NCI-H82 (cell line): Measurements from ENCODE around the gene BABAM2.
"Not testable (repeated sequence)": the region's sequence is repeated elsewhere in the genome, so short reads cannot be mapped to it uniquely, and the experiment has no call there.

ENCODE experiments used
- DNase-seq: peaks from one replicate; lab custom pipeline; 2025; lab: John Stamatoyannopoulos, UW

Gene BABAM2

DNA sequence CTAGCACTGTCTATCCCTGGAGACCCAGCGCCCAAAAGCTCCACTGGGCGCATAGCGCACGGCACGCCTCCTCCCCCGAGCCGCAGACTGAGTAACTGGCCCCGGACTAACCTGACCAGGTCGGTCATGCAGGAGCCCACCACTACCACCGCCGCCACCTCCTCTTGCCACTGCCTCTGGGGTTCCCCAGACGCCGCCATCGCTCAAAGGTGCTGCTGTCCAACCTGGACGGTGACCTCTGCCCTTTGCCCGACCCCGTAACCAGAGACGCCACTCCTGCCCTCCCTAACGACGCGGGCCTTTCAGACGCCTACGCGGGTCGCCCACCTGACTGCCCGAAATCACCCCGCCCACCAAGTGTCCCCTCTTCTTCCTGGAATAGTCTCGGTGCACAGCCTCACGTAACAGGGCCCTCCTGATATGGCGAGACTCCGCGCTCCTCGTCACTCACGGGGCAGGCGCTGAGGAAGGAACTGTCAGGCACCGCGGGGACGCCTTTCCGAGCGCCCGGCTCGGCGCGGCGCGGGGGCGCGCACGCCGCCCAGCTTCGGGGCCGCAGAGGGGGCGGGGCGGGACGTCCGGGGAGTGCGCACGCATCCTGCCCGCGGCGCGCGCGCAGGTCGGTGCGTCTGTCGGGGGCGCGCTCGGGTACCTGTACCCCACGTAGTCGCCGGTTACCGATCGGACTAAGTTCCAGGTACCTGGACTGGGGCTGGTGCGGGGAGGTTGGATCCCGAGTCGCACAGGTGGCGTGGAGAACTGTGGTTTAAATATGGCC is at the start of gene BABAM2, which contains the start of gene RBKS:
Gene BABAM2, plus strand, starts transcription at position 584 of the 778 bp plus-strand sequence. CDS start 3,828 bp downstream, outside the sequence.
Gene RBKS, minus strand, starts transcription at position 242 of the 778 bp plus-strand sequence. Its CDS starts 42 bp downstream, at position 200.
- peak; percentile 86 for DNase-seq

DNA sequence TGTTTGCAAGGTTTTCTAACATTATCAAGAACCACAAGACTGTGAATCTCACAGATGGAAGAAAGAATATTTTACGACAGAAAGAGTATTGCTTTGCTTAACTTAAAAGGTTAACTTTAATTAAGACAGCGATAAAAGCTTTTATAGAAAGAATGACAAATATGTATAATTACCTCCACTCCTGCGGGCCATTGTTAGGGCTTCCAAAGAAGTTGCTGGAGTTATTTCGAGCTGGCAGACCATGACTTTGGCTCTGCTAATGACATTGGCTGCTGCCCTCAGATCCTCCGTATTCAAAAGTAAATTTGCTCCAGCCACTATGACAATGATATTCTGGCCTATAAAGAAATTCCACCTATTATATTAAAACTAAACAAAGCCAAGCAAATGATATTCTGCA is 47.6 kb upstream of the BABAM2 start:
- no peak for DNase-seq

DNA sequence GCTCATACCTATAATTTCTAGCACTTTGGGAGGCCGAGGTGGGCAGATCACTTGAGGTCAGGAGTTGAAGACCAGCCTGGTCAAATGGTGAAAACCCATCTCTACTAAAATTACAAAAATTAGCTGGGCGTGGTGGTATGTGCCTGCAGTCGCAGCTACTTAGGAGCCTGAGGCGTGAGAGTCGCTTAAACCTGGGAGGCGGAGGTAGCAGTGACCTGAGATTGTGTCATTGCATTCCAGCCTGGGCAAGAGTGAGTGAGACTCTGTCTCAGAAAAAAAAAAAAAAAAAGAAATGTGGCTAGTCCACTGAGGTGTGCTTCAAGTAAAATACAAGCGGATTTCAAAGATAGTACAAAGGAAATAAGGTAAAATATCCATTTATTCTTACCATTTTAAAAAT is 46.5 kb upstream of the BABAM2 start:
- DNase-seq = no peak

DNA sequence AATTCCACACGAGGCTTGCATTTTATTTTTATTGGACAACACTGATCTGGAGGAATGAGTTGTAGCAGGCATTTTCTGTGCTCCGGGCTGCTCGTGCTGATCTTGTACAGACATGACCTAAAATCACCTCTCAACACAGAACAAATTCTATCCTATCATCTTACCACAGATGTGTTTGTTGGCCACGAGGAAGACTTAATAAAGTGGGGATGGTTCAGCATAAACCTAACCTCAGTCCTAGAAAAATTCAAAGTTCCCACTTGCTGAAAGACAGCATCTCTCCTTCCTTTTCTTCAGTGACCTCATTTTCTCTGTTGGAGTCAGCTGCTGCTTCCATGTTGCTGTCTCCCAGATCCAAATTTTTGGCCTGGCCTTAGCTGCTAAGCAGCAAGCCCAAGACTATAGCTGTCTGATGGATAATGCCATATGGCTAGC is 45.7 kb upstream of the BABAM2 start:
- peak; percentile 20 for DNase-seq

DNA sequence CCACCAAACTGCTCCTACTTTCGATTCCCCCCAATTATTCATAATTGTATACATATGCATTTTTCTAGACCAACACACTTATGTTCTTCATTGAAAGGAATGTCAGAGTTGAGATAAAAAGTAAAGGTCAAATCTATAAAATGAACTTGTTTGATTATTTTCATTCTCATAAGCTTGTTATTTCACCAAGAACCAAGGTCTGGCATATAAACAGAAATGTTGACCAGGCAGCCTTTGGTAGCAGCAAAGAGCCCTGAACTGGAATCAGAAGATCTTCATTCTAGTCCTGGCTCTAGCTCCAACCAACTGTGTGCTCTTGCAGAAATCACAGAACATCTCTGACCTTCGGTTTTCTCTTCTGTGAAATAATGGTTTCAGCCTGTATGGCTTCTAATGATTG is 43.2 kb upstream of the BABAM2 start:
- no peak for DNase-seq

DNA sequence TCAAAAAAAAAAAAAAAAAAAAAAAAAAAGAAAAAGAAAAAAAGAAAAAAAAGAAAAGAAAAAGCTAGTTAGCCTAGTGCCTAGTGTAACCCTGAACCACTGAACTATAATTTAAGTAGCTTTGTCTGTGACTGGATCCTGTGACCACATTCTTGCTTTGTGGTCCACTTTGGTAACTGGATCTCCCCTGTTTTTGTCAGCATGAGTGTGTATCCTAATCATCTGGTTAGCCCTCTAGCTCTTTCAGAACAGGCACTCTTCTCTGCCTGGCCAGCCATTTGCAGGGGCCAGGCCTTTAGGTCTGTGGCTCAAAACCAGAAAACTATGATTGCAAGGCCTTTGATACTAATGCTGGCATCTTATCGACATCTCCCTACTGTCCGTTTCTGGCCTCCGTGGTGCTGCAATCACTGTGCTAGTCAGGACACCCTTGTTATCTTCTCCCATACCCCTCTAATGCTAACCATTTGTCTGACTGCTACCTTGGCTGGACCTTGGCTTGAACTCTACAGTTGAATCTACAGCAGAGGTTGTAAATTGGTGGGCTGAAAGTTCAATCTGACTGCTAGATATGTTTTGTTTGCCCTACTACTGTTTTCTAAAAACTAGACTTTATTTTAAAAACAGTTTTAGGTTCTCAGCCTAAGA is 40.8 kb upstream of the BABAM2 start:
- DNase-seq = no peak

DNA sequence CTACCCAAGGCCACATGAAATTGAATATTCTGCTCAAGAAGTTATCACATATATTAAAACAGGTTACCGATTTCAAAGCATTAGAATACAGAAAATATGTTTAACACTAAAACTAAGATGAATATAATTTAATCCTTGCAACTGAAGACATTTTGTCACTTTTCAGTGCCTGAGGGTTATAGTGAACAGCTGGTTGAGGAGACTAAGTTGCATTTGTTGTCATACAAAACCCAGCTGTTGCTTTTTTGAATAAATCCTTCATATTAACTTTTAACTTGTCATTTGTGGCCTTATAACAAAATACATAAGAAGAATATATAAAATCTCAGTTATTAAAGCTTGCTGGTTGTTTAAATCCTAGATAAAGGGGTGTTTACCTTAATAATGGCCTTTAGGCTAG is 37.8 kb upstream of the BABAM2 start:
- no peak for DNase-seq

DNA sequence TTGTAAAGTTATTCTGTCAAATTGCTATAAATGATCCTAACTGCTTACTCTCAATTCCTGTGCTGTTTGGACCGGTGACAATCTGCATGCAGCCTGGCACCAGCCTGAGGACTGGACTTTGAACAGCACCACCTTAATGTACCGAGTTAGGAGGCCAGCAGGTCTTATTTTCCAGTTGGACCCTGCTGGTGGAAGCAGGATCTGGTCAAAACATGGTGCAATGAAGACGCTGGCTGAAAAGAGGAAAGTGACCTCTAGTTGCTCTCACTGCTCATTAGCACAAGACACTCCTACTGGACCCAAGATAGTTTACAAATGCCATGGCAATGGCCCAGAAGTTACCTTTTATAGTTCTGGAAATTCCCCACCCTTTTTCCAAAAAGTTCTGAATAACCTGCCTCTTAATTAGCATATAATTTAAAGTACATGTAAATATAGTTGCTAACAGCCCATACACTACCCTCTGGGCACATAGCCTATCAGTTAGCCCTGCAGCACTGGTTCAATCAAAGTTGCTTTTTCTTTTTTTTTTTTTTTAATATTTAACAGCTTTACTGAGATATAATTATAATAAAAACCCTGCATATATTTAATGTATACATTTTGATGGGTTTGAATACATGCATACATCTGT is 36.2 kb upstream of the BABAM2 start:
- no peak for DNase-seq

DNA sequence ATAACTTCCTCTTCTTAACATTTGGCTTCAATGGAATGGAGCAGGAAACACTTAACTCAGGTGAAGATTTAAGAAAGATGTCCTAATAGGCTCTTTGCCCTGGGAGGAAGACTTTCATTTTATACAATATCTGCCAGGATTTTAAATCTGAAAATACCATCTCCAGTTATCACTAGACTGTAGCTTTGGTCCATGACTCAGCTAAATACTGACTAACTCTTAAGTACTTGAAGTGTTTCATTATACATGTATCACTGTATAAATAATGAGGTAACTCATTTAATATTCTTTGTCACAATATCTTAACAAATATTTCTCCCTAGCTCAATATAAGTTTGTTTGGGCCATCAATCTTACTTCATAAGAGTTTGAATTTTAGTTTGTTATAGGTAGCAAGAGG is 35.1 kb upstream of the BABAM2 start:
- DNase-seq = no peak

DNA sequence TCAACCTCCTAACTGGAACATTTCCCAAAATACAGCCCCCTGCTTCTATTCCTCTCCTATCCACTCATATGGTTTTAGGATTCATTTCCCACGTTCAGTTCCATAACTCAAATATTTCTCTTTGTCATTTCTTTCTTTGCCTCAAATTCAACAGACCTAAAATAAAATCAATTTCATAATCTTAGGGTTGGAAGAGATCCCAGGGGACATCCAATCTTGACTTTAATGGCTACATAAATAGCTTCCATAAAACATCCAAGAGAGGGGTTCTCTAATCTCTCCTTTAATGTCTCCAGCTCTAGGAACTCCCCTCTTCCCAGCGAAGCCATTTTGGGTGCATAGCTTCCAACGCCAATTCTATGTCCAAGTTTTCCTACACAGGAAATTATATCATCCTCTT is 34.1 kb upstream of the BABAM2 start:
- no peak for DNase-seq

DNA sequence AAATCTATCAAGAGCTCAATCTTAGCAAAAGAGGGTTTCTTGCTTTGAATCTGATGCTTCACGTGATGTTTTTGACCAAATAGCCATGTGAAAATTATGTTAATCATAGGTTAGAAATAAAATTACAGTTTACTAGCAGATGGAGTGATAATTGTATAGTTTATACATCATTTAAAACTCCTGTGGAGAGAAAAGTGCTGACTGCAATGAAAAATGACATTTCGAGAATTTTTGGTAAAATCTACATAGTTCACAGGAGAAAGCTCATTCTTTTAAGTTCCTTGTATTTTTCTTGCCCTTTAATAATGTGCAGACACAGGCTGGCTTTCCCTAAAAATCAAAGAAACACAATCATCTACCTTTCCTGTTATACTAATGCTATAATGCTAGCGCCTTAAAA is 33.6 kb upstream of the BABAM2 start:
- no peak for DNase-seq

DNA sequence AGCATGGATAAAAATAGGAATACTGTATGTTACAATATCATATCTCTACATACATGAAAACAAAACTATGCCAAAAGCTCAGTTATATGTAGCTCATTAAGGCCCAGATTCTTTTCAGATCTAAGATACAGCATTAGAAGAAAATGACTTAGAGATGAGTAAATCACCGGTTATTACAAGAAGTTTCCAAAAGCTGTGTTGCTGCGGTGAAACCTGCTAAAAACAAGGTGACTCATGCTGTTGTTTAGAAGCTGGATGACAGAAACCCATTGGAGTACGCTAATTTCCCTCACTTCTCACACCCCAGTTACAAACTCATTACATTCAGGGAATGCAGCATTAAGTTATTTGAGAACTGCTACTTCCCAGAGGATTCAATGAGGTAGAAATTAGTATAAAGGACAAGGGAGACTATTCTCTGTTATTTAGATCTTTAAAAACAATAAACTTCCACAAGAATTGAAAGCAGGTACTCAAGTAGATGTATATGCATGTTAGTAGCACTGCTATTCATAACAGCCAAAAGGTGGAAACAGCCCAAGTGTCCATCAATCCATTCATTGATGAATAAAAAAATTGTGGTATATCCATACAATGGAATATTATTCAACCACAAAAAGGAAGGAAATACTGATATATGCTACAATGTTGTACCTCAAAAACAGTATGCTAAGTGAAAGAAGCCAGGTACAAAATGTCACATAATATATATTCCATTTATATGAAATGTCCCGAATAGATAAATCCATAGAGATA is 32.9 kb upstream of the BABAM2 start:
- no peak for DNase-seq

DNA sequence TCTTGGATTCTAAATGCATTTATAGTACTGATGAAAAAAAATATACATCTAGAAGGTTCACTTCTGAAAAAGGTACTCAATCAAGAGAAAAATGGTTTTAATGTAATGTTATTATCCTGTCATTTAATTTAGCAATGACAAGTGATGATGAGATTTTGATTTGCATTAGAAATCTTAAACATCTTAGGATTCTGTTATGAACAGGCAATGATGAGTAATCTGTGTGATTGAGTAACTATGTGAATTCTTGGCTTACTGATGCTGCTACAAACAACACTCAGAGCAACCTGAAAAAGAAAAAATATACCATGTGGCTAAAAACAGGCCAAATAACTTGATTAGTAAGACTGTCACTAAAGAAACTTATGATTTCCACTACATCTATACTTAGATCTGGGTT is 30.4 kb upstream of the BABAM2 start:
- no peak for DNase-seq

DNA sequence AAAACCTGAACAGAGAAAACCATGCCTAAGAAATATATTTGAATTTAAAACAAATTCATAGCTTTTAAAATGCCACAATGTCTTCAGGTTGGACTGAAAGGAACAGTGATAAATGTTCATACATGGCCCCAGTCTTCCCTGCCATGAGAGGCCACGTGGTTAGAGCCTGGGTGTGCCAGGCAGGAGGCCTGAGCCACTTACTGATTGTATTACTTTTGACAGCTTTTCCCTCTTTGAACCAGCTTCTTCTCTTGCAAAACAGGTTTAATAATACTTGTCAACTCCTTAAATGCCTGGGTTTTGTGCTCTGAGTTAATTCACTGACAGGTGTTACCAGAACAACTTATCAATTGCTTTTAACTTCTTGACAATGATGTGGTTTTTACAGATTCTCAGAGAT is 27.4 kb upstream of the BABAM2 start:
- no peak for DNase-seq

DNA sequence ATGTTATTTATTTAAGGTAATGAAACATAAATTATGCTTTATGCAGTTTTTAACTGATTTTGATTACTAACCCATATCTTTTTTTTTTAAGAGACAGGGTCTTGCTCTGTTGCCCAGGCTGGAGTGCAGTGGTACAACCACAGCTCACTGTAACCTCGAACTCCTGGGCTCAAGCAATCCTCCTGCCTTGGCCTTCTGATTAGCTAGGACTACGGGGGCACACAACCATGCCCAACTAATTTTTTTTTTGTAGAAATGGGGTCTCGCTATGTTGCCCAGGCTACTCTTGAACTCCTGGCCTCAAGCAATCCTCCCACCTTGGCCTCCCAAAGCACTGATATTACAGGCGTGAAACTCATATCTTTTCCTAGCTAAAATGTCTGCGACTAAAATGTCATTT is 26.6 kb upstream of the BABAM2 start:
- not testable (repeated sequence) for DNase-seq

DNA sequence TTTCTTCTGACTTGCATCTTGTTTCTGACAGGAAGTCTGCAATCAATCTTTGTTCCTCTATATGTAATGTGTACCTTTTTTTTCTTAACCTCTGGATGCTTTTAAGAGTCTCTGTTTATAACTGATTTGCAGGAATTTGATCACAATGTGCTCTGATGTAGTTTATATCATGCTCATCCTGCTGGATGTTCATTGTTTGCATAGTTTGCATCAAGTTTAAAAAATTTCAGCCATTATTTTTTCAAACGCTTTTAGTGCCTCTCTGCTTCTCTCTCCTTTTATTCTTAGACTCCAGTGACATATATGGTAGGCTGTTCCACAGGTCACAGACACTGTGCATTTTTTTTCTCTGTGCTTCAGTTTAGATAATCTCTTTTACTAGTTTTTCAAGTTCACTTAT is 24.3 kb upstream of the BABAM2 start:
- no peak for DNase-seq

DNA sequence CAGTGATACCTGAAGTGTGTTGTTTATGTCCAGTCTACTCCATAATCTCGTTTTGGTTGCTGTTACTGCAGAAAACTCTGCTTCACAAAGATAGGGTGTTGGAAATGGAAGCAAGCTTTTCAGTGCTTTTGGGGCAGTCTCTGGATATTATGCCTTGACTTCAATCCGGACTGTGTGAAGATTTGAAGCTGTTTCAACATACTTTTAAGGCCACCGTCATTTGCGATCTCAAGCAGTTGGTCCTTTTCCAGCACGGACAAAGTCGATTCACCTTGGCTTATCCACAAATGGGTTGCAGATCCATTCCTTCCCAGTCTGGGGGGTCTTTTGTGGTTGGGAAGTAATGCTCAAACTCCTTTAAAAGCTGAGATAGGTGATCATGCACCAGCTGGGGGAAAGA is 20.8 kb upstream of the BABAM2 start:
- DNase-seq = no peak

DNA sequence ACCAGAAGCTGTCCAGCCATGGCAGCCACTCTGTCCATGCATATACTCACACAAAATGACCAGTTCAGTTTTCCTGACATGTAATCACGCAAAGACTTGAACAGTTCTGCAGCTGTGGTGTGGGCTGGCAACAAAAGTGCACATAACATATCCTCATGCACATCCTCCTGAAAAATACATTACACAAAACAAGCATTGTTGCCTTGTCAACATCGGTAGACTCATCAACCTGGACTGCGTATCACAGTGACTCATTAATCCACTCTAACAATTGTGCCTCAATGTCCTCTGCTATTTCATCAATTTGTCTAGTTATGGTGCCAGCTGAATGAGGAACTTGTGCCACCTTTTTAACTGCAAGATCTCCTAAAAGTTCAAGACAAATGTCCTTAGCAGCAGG is 19.8 kb upstream of the BABAM2 start:
- DNase-seq = no peak

DNA sequence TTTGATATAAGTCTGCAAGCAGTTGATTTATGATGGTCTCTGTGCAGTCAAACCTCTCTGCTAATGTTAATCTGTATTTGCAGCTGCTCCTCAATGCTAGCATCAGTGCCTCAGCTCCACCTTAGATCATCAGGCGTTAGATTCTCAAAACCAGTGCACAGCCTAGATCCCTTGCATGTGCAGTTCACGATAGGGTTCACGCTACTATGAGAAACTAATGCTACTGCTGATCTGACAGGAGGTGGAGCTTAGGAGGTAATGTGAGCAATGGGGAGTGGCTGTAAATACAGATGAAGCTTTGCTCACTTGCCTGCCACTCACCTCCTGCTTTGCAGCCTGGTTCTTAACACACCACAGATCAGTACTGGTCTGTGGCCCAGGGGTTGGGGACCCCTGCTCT is 18.7 kb upstream of the BABAM2 start:
- peak; percentile 67 for DNase-seq

DNA sequence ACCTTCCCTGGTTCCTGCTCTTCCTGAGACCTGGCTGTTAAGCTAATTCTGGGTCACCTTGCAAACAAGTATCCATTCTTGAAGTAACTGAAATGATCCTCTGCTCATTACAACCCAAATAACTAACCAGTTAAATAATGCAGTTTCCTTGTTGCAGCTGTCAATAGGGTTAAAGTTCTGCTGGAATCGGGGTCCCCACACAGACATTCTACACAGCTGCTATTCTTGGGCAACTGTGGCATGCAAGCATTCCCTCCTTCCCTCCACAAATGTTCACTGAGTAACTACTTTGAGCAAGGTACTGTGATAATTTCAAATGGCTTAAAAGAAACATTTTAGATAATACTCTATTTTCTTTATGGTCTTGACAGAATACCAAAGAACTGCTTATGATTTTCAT is 17.4 kb upstream of the BABAM2 start:
- no peak for DNase-seq

DNA sequence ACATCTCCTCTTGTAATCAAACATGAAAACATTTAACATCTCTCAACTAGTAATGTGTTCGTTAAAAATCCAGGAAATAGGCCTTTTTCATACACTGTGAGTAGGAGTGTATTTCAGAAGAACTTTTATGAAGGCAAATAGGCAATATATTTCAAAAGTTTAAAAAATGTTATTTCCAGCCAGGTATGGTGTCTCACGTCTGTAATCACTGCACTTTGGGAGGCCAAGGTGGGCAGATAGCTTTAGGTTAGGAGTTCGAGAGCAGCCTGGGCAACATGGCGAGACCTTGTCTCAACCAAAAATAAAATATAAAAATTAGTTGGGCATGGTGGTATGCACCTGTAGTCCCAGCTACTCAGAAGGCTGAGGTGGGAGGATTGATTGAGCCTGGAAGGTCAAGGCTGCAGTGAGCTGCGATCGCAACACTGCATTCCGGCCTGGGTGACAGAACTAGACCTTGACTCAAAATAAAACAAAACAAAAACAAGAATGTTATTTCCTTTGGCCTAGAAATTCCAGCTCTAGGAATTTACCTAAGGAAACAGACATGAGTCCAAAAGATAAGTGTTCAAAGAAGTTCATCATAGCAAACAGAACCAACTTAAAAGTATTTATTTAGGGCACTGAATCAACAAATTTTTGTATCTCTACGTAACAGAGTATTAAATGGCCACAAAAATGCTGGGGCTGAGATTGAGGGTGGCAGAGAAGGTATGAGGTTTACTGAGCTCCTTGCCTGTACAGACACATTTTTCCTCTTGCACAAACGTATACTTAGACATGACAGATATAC is 15.2 kb upstream of the BABAM2 start:
- no peak for DNase-seq

DNA sequence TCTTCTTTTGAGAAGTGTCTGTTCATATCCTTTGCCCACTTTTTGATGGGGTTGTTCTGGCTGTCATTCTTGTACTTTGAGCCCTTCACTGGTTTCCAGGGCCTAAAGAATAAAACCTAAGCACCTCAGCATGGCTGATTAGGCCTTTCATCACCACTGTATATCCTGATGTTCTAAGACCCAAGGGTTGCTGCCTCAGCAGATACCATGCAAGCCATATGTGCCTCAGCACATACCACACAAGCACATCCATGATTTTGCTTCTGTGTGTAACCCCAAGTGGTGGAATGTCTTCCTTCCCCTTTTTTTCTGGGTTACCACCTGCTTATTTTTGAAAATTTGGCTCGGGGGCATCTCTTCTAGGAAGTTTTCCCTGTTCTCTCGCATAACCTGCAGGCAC is 11.7 kb upstream of the BABAM2 start:
- DNase-seq = no peak
